GM18909 (cell line): ENCODE data around the gene SERPINA12.

Source experiments
- ATAC-seq: cut with Tn5 transposase; IDR thresholded peaks from one replicate; pipeline ENCODE4 v1.9.1; 2021; ENCODE audit warnings: mild to moderate bottlenecking; ENCODE audit not compliant: unreplicated experiment, poor library complexity

The SERPINA12 gene

DNA sequence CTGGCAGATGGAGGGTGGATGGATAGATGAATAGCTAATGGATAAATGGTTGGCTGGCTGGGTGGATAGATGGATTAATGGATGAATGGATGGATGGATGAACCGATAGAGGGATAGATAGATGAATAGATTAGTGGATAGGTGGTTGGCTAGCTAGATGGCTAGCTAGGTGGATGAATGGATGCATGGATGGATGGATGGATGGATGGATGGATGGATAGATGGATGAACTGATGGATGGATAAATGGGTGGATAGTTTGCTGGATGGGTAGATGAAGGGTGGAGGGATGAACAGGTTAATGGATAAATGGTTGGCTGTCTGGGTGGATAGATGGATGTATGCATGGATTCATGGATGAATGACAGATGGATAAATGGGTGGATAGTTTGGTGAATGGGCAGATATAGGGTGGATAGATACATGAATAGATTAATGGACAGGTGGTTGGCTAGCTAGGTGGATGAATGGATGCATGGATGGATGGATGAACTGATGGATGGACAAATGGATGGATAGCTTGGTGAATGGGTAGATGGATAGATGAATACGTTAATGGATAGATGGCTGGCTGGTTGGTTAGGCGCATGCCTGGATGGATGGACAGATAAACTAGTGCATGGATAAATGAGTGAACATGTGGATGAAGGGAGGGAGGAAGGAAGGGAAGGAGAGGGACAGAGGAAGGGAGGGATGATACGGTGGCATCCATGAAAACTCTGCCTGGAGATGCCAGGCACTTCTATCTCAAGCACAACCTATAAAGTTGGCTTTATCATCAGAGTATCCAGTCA is 41.3 kb downstream of the SERPINA12 start:
- no peak for ATAC-seq

DNA sequence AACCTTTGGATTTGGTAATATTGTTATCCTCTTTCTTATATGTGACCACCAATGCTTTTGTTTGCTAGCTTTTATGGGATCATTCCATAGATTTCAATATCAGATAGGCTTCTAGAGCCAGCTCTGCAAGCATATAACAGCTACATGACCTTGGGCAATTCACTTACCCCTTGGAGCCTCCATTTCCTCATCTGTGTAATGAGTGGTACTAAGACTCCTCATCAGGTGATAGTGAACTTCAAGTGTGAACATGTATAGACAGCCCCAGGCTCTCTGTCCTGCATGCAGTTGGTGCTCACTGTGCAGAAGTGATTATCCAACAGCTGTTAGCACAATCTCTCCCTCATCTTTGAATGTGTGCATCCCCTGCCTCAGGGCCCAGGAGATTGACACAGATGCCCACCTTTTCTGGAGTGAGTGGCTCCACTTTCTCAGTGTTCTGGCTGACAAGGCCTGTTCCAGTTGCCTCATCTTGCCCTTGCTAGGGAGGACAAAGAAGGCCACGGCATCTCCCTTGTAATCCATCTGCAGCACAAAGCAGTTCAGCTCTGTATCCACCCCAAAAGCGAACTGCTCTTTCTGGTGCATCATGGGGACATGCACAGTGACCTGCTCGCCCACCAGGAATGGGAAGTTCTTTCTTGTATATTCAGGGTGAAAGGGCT is 42.4 kb downstream of the SERPINA12 start:
- ATAC-seq = no peak

DNA sequence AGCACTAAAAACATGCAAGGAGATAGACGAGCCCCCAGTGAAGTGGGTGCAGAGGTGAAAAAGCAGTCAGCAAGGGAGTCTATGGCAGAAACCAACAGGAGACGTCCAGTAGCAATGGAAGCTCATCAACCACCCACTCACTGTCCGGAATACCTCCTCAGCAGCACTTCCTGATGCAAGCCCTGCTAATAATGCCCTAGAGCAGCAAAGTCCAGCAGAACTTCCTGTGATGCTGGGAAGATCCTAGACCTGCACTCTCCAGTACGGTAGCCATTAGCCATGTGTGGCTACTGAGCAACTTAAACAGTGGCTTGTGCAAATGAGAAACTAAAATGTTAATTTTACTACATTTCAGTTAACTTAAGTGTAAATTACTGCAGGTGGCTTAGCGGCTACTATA is 44.2 kb downstream of the SERPINA12 start:
- ATAC-seq = no peak

GRCh38 chr14:94464290-94464689 is 45.0 kb downstream of the SERPINA12 start:
- no peak for ATAC-seq

DNA sequence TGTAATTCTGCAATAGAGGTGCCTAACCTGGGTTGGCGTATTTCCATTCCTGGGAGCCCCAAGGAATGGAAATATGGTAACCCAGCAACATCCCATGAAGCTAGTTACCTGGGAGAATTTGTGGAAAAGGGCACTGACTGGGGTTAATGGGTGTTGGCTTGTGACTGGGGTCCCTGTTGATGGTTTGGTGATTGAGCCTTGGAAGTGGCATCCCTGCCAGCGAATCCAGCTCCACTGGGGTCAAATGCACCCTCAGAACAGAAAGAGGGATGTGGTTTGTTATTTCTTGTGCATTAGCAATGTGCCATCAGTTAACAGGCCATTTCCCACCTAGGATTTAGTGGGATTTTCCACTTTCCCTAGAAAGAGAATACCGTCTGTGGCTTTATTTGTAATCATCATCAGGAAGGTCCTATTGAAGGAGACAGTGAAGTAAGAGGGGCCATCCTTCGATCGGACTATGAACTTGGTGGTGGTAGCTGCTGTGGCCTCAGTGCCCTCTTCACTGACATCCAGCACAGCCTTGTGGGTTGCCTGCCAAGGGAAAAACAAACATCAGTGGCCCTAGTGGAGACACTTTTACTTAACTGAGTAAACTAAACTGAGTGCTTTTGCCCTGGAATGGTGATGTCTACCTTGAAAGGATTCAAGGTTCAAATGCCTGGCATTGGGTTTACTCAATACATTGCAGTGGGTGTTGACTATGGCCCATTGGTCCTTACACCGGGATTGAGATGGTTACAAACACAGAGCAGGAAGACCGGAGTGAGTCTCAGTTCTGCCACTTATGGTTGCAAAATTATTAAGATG is 46.3 kb downstream of the SERPINA12 start:
- ATAC-seq = no peak

GRCh38 chr14:94462219-94462551 is 47.1 kb downstream of the SERPINA12 start:
- ATAC-seq = no peak

- ATAC-seq = no peak
Observed at GRCh38 chr14:94461526-94462218, 47.6 kb downstream of the SERPINA12 start.

DNA sequence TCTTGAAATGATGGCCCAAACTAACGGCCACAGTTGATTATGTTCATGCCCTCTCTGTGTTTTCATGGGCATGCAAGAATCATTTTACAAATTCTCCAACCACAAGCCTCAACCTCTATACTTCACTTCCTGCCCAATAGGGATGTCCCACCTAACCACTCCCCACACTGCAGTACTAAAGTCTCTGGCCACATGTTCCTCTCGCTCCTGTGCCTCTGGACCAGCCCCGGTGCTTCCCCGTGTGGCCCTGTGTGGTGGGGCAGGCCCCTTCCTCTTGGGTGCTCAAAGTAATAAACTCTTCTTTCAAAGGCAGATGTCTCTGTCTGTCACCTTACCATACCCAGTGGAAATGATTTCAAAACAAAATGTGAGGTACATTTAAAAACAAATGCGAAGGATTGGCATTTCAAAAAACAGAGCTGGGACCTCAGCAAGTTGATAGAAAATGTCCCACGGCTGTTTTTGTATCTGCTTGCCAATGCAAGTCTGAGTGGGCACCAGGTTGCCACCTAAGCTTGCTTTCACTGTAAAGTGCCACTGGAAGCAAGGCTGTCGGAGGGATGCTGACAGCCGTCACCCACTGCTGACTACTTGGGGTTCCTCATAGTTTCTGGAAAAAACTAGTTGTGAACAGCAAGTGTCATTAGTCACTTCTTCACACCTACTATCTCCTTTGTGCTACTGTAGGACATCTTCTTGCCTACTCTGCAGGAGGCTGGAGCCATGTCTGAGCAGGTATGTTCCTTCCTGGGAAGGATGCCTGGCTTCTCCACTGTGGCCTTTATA is 48.4 kb downstream of the SERPINA12 start:
- ATAC-seq = no peak

- no peak for ATAC-seq
Observed at GRCh38 chr14:94458558-94459205, 50.6 kb downstream of the SERPINA12 start.

DNA sequence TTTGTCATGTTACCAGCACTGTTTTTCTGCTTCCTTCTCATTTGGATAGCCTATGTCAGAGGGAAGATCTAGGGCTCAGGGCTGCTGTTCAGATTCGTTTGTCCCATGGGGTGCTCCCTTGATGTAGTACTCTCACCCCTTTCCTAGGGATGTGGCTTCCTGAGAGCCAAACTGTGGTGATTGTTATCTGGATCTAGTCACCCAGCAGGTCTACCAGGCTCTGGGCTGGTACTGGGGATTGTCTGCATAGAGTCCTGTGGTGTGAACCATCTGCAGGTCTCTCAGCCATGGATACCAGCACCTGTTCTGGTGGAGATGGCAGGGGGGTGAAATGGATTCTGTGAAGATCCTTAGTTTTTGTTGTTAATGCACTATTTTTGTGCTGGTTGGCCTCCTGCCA is 51.2 kb downstream of the SERPINA12 start:
- no peak for ATAC-seq

GRCh38 chr14:94455928-94456327 is 53.3 kb downstream of the SERPINA12 start:
- no peak for ATAC-seq

DNA sequence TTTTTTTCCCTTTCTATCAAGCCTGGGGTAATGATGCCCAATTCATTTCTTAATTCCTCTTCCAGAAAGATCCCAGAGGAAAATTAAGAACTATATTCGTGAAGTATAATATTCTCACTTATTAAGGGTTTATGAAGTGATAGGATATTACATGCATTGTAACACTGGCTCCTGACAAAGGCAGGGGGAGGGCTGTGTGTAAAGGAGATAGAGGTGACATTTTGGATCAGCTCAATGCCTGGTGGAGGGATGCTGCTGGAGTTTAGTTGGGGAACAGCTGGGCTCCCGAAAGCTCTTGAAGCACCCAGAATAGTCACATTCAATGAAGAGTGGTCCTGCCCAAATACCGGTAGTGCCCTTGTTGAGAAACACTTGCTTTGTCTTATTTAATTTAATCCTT is 57.4 kb downstream of the SERPINA12 start:
- no peak for ATAC-seq

DNA sequence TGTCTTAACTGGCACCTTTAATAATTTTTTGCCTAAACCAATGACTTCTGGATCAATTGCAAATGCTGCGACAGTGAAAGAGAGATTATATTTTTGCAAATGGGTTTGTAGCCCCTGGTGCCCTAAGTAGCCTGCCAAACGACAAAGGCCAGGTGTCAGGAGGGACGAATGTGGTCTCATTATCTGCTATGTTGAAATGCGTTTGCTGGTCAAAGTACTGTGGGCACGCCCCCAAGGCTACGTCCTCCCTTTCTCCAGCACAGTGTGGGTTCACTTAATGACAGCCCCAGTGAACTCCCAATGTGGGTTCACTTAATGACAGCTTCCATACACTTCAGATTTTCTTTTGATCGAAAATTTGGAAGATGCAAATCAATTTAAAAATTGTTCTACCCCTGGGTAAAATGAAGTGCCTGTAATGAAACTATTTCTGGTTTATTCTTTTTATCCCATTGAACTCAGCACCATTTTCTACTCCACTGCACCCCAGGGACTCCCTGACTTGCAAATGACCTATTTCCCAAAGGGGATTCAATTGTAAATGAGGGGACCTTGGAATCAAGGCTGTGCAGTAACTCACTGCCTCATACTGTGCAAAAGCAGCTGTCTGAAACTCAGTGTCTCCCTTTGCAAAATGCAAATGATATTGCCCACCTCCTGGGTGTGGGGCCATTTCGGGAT is 58.0 kb downstream of the SERPINA12 start:
- ATAC-seq = no peak

- ATAC-seq = no peak
Observed at GRCh38 chr14:94450722-94451090, 58.6 kb downstream of the SERPINA12 start.

DNA sequence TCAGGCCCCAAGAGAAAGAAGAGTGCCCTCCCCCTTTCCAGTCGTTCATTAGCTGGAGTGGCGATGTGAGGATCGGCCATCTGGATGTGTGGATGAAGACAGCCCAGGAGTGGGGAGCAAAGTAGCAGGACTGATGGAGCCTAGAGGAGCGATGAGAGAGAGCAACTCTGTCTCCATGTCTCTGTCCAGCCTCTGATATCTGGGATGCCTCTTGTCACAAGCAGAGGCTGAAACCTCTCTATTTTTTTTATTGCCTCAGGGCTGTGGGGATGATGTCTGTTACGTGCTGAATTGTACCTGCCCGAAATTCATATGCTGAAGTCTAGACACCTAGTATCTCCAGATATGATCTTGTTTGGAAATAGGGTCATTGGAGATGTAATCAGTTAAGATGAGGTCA is 59.3 kb downstream of the SERPINA12 start:
- ATAC-seq = no peak

GRCh38 chr14:94448071-94448808 is 61.0 kb downstream of the SERPINA12 start:
- ATAC-seq = no peak

DNA sequence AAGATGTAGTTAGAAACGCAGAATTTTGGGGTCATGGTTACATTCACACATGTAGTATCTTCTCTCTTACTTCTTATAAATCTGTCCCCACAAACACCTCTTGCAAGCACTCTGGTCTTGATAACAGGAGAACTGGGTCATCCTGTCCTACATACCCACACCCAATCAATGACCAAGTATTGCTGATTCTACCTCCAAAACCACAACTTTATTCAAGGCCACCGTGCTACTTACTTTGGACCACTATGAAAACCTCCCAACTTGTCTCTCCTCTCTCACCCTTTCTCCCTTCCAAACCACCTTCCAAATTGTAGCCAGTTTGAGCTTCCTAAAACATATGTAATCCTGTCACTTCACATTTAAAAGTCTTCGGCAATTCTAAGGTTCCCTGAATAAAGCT is 62.1 kb downstream of the SERPINA12 start:
- no peak for ATAC-seq

DNA sequence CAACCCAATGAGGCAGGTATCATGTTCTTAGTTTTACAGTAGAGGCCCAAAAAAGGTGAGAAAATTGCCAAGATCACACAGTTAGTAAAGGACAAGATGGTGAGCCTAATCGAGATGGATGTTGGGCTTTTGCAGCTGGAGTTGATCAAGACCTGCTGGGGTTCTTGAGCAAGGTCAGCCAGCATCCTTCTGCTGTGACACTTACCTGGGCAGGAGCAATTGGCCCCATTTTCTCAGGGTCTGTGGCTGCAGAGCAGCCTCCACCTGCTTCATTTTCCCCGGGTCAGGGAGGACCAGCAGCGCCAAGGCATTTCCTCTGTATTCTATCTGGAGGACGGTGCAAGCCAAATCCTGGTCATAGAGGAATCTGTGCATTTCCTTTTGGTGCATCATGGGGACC is 63.1 kb downstream of the SERPINA12 start:
- no peak for ATAC-seq
